Stimulated activated CD8-positive, alpha-beta memory T cell treated with anti-CD3 and anti-CD28 coated beads, Interleukin-12 subunit alpha, Interleukin-12 subunit beta, amount 100 ng/mL, for 24 hours (primary cell): ENCODE data around the gene NCOA3.
"Not testable (repeated sequence)": the region's sequence is repeated elsewhere in the genome, so short reads cannot be mapped to it uniquely, and the experiment has no call there.

Source experiments
- DNase-seq: peaks from one replicate; pipeline ENCODE4 v3.0.0-alpha.2; 2020; ENCODE audit errors: extremely low read depth

NCOA3 gene

GRCh38 chr20:47501482-47502270, at the start of gene NCOA3:
NCOA3 (plus strand) TSS chr20:47501887; CDS start chr20:47622248, 120,361 bp downstream.
- peak; percentile 92 for DNase-seq

DNA sequence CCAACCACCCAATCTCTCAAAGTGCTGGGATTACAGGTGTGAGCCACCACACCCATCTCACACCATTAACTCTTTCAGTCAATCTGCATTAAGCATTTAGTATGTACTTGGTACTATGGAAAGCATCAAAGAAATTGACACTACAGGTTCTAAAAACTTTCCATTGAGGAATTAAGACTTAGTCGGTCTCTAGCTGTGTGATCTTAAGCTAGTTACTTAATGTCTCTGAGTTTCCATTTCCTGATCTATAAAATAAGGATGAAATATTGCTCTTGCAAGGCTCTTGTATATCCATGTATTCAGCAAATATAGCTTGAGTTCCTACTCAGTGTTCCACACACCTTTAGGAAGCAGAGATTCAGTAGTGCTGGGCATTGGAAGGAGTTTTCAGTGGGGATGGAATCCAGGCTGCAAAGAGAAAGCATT, 48.9 kb upstream of the NCOA3 start:
- DNase-seq, result no peak

GRCh38 chr20:47453167-47453782, 48.4 kb upstream of the NCOA3 start:
- peak; percentile 31 for DNase-seq

GRCh38 chr20:47454298-47455132, 47.2 kb upstream of the NCOA3 start:
- no peak for DNase-seq

DNA sequence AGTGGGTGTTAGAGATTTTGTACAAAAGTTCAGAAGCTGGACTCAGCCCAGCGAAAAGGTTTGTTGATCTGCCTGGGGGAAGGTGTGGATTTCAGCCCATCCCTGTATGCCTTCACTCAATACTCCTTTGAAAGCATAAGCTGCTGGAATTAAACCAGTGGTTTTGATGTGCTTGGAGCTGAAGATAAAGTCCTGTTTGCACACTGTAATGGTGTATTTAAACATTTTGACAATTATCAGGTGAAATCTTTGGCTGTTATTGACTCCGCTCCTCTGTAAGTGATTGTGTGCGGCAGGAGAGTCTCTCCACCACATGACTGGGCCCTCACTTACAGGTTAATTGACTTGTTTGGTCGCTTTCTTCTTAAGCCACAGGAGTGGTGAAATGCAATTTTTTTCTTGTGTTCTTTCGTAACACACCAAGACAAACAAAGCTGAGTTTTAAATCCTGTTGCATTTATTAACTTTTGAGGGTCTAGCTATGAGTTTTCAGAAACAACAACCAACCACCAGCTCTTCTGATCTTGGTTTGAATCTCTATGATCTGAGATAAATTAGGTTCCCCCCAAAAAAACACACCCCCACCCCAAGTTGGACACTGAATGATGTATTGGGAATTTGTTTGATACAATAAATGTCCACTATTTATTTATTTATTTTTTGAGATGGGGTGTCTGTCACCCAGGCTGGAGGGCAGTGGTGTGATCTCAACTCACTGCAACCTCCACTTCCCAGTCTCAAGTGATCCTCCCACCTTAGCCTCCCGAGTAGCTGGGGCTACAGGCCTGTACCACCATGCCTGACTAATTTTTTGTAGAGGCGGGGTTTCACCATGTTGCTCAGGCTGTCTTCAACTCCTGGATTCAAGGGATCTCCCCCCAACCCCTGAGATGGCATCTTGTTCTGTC, 46.3 kb upstream of the NCOA3 start:
- no peak for DNase-seq

- no peak for DNase-seq
Measured at GRCh38 chr20:47456041-47456537, 45.6 kb upstream of the NCOA3 start.

DNA sequence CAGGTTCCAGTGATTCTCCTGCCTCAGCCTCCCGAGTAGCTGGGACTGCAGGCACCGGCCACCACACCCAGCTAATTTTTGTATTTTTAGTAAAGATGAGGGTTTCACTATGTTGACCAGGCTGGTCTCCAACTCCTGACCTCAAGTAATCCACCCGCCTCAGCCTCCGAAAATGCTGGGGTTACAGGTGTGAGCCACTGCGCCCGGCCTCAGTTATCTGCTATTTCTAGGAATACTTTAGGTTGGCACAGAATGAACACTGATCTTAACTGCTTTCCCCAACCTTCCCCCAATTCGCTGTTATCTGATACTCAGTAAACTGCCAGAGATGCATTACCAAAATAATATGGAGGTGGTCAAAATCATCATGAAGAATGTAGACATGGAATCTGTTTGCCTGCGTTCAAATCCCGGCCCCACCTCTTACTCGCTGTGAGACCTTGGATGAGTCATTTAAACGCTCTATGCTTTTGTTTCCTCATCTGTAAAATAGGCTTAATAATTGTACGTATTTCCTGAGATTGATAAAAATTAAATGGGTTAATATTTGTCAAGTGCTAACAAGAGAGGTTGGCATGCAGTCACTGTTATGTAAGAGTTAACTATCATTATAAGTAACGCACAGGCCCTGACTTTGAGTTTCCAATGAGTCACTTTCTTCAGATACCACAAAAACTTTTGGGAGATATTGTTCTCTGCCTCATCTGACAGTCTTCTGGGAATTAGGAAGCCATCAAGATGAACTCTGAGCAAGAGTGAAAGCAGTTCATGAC, 44.5 kb upstream of the NCOA3 start:
- no peak for DNase-seq

GRCh38 chr20:47458280-47459050, 43.2 kb upstream of the NCOA3 start:
- DNase-seq, result not testable (repeated sequence)

DNA sequence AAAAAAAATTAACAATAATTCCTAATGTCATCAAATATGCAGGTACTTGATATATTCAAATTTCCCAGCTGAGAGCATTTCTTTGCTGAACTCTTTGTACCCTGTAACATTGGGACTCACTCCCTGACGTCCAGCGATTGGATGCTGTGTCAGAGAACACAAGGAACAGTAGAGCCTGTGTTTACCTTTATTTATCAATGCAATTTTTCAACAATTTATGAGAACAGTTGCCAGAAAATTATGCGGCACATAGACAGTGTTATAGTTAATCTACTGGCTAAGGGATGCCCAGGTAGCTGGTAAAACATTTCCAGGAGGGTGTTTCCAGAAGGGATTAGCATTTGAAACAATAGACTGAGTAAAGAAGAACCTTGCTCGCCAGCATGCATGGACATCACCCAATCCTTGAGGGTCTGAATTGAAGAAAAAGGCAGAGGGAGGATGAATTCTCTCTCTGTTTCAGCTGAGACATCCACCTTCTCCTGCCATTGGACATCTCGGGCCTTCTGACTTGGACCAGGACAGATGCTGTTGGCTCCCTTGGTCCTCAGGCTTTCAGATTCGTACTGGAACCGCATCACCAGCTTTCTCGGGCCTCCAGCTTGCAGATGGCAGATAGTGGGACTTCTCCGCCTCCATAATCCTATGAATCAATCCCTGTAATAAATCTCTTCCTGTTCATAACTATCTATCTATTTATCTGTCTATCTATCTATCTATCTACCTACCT, 42.2 kb upstream of the NCOA3 start:
- no peak for DNase-seq

DNA sequence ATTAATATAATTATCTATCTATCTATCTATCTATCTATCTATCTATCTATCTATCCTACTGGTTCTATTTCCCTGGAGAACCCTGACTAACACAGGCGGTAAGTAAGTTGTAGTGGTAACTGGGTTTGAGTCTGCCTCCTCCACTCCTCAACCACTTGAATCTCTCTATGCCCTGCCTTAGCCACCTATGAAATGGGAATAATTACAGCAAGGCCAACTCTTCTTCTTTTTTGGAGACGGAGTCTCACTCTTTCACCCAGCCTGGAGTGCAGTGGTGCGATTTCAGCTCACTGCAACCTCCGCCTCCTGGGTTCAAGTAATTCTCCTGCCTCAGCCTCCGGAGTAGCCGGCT, 41.0 kb upstream of the NCOA3 start:
- not testable (repeated sequence) for DNase-seq

GRCh38 chr20:47461120-47461685, 40.5 kb upstream of the NCOA3 start:
- DNase-seq, result no peak

GRCh38 chr20:47461906-47462305, 39.8 kb upstream of the NCOA3 start:
- not testable (repeated sequence) for DNase-seq

DNA sequence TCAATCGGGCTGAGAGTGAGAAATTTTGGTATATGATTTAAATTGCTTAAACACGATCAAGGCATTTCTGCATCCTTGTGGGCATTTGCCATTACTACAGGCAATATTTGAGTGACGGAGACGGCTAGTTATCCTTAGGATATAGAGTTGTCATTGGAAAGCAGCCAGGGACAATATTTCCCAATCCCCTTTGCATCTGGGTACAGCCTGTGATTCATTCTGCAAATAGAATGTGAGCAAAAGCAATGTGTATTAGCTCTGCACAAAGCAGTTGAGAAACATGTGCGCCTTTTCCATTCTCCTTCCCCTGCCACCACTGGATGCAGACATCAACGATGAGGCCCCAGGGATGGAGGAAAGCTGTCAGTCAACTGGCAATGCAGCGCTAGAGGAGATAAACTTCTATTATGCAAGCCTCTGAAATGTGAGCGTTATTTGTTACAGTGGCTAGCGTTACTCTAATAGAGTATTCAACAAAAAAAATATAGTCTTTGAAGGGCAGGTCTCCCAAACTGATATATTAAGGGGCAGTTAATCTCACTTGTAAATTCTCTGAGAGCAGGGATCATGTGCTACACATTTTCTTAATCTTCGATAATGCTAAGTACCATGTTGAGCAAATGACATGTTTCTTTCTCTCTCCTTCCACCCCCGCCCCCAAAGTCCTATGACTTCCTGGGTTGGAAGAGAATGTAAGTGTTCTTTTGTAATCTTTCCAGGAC, 37.1 kb upstream of the NCOA3 start:
- no peak for DNase-seq

- no peak for DNase-seq
Measured at GRCh38 chr20:47465335-47466090, 36.2 kb upstream of the NCOA3 start.

DNA sequence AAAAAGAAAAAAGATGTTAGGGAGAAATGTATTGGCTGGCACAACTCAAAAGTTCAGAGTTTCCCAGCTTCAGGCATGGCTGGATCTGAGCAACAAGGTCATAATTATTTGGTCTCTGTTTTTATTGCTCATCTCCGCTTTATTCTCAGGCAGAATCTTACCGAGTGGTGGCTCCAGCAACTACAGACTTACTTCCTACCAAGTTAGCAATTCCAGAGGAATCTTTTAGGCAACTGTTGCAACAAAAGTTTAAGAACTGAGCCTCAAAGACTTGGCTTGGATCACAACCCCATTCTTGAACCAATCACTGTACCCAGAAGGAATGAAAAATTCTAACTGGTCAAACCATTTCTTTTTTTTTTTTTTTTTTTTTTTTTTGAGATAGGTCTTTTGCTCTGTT, 35.5 kb upstream of the NCOA3 start:
- DNase-seq, result no peak

GRCh38 chr20:47466704-47467459, 34.8 kb upstream of the NCOA3 start:
- DNase-seq, result no peak
